ENCODE results near the gene COX5B.
"Not testable (repeated sequence)": the region's sequence is repeated elsewhere in the genome, so short reads cannot be mapped to it uniquely, and the experiment has no call there.

The COX5B gene

DNA sequence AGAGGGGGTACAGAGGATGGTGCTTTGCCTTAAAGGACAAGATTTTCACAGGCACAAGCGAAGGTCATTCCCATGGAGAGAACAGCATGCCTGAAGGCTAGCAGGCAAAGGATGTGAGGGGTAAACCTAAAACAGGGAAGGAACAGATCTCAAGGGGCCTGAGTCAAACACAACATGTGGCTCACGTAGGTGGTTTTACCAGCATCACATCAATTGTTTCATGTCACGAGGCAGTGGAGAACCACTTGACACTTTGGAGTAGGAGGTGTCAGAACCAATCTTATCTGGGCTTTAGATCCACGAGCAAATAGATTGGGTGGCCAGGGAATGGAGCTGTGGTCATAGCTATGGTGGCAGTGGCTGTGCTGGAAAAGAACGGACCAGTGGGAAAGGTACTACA, 8.4 kb downstream of the COX5B start:
- DNase-seq (ENCODE audit: low read depth), result no peak

DNA sequence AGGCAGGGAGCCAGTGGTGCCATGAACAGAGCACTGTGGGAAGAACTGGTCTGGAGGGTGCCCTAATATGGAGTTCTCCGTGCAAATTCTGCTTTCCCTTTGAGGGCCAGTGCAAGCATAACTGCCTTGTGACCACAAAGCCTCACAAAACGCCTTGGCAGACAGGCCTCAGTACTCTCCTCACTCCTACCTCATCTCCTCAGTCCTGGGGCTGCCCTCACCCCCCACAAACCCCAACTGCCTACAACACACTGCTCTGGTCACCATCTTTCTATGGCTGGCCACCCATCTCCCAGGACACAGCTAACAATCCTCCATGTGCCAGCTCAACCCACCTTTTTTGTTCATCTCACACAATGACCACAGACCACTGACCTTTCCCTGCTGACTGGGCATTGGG, 8.9 kb downstream of the COX5B start:
- DNase-seq (ENCODE audit: low read depth), result no peak

DNA sequence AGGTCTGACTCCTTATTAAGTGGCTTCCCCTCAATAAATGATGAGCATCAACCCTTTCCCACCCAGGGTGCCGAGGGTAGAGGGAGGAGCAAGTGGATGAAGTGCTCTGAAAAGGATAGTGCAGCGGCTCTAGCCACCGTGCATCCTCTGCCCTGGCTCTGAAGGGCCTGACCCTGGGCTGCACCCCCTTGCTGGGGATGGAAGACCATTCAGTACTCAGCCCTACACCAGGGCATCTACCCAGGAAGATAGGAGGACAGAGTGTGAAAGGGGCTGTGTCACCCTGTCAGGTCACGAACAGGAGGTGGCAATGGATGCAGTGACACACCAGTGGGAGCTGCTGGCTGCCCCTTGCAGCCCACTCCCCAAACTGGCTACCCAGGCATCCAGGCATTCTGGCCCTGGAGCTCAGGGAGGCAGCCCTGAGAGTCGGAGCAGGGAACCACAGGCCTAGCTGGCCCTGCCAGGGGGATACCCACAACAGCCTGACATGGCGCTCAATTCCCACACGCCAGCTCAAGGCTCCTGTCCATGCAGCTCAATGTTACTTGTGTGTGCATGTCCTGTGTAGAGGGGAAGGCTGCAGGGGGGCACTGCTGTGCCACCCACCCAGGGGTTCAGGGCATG, 10.4 kb downstream of the COX5B start:
- DNase-seq (ENCODE audit: low read depth), result no peak

DNA sequence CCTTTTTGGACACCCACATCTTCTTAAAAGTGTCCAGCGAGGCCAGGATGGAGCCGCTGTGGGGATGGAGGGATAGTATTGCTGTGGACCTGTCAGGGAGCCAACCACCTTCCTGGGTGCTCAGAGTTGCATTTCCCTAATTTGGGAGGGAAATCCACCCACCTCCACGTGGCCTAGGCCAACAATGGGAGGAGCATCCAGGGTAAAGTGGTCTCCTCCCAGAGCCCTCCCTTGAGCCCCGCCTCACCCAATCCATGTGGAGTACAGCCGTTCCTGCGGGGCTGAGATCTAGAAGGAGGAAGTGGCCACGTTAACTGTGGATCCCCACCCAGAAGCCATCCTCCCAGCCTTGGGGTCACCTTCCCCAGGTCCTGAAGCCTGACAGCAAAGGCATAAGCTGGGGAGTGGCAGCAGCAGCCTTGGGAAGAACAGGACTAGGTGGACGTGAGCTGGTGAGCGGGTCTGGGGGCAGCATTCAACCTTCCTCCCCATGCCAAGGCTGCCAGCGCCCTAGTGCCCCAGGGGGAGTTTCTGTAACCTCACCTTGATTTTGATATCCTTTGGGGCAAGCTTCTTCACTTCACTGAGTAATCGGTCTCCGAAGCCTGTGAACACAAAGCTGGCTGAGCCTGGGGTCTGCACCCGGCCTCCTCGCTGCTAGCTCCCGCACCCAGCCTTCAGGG, 11.2 kb downstream of the COX5B start:
- DNase-seq (ENCODE audit: low read depth), result no peak

DNA sequence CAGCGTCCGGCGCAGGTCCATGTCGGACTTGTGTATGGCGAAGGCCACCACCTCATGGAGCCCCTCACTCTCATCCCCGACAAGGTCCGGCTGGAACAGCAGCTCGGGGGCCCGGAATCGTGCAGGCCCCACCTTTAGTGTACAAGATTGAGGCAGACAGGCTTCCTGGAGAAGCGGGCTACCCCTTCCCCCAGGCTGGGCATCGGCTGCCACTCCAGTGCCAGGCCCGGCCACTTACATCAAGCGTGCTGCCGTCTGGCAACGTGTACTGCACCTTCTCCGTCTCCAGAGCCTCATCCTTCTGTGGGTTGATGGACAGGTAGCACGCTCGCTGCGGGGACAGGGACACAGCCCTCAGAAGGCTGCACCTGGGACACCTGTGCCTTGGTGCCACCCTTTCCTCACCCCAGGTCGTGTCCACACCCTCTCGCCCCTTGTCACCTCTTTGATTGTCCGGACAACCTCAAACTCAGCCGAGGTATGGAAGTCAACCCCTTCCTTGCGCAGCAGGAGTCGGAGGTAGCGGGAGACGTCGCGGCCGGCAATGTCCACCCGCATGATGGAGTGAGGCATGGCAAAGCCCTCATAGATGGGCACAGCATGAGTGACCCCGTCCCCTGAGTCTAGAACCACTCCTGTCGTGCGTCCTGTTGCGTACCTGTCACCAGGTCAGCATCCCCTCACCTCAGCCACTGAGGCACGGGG, 12.3 kb downstream of the COX5B start:
- DNase-seq (ENCODE audit: low read depth), result no peak

DNA sequence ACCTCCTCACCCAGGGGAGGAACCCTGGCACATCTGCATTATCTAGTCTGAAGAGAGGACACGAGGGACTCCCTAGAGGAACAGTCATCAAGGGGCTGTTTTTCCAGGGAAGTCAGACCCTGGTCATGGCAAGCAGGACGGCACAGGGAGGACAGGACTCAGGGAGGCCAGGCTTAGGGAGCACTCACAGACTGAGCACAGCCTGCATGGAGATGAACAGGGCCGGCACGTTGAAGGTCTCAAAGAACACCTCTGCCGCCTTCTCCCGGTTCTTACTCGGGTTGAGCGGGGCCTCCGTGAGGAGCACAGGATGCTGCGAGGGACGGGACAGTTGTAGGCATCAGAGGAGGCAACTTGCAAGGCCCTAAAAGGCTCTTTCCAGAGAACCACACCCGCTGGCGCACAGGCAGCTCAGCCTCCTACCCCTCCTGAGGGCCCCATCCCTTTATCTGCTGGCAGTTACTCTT, 12.9 kb downstream of the COX5B start:
- no peak for DNase-seq (ENCODE audit: low read depth)

DNA sequence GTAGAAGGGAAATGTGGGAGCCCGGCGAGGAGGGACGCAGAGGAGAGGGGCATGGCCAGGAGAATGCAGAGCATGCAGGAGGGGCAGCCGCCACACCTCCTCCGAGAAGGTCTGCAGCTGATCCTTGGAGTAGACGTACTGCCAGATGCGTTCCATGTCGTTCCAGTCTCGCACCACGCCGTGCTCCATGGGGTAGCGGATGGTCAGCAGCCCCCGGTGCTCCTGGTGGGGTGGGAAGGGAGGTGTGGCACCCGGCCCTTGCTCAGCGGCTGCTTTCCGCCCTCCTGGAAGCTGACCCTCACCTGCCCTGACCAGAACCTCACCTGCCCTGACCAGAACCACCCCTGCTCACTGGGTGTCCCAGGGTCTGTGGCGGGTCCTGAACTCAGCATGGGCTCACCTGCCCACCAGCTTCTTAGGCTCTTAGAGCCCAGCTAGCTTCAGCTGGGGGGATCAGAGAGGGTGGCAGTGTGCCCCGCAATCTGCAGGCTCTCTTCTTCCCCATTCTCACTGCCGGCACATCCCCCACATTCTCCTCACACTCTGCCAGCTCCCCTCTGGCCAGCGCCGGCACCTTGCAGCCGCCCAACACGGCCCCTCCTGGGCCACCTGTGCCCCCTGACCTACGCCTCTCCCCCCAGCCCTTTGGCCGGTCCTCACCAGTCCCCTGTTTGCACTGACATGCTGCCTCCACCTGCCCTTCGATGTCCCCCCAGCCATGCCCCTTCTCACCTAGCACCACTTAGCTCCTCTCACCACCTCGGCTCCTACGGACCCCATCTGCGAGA, 13.6 kb downstream of the COX5B start:
- no peak for DNase-seq (ENCODE audit: low read depth)

DNA sequence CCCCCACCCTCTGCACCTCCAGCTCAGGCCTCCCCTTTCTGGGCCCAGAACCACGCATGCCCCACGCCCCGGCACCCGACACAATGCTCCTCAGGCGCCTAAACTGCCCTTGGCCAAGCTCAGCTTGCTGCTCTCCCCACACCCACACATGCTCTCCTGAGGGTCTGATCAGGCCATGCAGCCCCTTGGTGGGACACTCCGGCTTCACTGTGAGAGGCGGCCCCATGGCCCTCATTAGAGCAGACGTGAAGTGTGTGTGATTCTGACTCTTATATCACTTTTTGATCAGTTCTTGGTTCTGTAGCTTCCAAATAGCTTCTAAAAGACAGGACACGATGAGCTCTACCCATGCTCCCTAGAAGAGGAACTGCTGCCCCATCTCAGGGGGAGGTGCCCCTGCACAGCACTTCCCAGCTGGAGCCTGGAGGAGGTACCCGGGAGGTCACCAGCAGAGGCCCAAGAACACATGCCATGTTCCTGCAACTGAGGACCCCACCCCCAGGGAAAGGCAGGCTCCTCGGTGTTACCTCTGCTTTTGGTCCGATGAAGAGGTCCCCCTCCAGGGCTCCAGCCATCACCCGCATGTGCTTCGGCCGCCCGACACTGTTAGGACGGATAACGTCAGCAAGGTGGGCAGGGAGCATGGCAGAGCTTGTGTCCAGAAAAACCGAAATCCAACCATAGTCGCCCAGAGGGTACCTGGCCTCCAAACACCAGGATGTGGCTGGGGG, 14.3 kb downstream of the COX5B start:
- DNase-seq (ENCODE audit: low read depth), result no peak

DNA sequence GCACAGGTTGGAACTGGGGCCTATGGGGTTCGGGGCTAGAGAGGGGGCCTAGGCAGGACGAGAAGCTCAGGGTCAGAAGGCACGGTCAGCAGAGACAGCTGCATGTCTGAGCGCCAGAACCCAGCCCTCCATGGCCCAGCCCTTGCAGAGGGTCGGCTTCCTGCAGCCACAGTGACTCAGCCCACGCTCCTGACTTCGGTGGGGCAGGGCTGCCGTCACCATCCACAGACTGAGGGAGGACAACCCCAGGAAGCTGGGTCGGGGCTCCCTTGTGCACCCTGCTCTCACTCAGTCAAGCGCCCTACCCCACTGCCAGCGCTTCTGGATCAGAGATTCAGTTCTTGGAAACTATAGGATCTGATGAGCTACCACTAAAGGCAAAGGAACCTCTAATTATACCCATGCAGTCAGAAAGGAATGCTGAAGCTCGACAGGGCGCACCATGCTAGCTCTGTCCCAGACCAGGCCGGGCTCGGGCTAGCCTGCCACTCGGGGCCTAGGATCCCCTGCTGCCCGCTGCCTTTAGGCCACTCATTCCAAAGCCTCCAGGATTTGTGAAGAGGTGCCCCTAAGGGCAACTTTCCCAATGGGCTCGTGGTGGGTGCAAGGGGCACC, 15.0 kb downstream of the COX5B start:
- no peak for DNase-seq (ENCODE audit: low read depth)

DNA sequence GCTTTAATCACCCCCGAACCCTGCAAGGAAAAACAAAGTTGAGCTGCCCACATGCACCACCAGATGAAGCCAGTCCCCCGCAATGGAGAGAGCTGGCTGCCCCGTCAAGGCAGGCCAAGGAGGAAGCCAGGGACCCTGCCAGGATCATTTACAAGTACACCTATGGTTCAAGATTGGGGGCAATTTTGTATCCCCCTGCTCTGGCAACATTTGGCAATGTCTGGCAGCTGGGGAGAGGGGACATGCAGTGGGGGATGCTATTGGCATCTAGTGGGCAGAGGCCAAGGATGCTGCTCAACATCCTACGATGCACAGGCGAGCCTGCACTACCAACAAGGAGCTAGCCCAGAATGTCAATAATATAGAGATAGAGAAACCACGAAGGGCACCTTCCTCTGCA, 16.1 kb downstream of the COX5B start:
- DNase-seq (ENCODE audit: low read depth), result no peak

DNA sequence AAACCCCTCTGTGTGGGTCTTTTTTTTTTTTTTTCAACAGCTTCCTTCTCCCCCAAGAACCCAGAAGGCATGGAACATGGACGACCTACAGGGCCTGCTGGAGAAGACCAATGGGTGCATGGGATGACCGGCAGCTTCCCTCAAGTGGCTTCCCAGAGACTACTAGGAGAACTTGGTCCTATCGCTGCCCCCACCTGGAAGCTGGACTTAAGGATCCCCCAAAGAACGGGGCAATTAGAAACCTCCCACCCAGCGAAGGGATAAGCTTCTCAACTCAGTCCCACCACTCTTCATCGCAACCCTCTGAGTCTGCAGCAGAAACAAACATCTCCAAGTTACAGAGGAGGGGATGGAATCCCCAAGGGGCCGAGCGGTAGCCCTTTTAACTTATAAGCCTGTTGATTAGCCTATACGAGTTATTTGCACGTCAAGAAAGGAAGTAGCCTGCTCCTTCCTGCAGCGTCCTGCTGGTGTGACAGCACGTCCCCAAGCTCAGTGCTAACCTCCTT, 16.6 kb downstream of the COX5B start:
- DNase-seq (ENCODE audit: low read depth), result no peak

DNA sequence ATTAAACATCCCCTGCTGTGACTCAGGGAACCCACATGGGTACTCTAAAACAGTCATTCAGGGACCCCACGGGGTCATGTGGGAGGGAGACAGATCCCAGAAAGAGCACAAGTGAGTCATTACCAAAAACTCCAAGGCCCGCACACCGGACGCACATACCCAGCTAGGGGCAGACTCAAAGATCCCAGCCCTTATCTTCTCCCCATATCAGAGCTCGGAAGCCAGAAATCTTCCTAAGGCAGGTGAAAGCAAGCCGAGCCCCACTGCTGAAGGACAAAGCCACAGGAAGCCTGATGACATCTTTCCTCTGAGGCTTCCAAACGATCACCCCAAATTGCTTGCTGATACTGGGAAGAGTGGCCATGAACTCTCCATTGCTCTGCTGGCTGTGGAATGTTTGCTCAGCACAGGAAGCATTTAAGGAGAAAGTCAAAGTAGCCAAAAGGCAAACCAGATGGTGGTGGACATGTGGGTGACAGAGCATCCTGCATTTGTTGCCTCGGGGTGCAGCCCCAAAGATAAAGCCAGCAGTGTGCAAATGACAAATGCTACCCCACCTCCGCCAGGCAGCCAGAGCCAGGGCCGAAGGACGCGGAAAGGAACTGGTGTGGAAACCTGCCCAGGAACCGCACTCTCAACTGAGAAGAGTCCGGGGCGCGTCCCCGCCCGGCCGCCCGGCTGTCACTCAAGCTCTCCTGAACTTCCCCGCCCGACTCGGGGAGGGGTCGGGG, 17.2 kb downstream of the COX5B start:
- peak; percentile 77 for DNase-seq (ENCODE audit: low read depth)

DNA sequence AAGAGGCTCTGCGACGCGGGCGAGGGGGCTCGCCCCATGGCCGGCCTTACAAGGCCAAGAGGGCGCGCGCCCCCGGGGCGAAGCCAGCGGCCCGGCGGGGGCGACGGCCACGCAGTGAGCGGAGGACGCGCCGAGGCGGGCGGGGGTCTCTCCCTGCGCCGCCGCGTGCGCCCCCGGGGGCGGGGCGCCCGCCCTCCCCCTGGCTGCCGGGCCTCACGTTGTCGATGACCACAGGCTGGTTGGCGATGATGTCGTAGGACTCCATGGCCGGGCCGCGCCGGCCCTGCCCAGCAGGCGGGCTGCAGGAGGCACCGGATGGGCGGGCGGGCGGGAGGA, 17.7 kb downstream of the COX5B start:
- DNase-seq (ENCODE audit: low read depth), result no peak

DNA sequence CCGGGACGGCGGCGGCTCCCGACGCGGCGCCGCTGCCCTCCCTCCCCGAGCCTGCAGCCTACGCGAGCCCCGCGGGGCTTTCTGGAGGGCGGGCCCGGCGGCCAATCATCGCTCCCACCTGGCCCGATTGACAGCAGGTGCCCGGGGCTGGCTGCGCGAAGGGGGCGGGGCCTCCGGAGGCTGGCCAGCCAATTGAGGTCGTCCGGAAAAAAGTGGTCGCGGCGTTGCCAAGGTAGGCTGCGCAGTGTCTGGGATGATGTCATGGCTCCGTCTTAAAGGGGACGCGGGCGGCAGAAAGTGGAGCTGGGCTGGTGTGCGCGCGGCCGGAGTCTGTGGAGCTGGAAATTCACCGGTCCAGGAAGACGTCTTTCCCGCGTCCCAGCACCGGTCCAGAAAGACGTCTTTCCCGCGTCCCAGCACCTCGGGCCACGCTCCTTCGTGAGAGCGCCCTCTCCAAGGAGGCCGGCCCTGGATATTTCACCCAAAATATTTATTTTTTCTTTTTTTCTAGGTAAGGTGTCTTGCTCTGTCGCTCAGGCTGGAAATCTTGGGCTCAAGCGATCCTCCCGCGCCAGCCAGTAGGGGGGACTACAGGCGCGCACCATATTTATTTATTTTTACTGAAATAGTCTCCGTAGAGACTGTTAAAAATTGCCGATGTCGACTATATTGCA, 18.2 kb downstream of the COX5B start, which contains the start of gene ACTR1B:
Gene ACTR1B (minus strand): TSS at position 83 of the 674 bp plus-strand sequence. CDS start 154 bp downstream, outside the sequence.
- peak; percentile 97 for DNase-seq (ENCODE audit: low read depth)

DNA sequence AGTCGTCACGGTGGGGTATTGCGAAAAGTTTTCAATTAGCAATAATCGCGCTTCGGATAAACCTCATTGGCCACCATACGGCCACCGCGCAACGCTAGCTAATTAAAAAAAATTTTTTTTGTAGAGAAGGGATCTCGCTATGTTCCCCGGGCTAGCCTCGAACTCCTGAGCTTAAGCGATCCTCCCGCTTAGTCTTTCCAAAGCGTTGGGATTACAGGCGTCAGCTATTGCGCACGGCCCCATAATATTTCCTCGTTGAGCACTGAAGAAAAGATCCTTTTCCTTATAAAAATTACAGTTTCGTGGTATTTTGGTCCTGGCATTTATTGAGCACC, 18.7 kb downstream of the COX5B start:
- DNase-seq (ENCODE audit: low read depth), result no peak

DNA sequence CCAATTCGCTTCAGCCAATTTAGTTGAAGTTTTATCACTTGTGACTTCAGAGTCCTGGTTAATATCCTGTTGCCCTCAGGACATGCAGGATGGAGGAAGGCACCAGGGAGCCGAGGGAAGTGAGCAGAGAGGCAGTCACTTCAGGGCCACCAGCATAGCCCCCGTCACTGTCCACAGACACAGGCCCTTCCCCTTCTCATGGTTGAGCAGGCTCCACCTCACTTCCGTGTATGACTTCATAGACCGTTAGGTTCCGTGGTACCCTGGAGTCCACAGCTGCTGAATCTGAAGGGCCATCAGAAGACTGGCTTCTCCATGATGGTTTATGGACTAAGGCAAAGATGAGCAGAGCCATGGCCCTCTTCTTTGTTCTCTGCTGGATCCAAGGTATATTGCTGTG, 23.6 kb downstream of the COX5B start, which contains the start of gene C2orf92:
Gene C2orf92 (plus strand): TSS at position 266 of the 400 bp plus-strand sequence. CDS start 76 bp downstream, at position 342.
- no peak for DNase-seq (ENCODE audit: low read depth)

DNA sequence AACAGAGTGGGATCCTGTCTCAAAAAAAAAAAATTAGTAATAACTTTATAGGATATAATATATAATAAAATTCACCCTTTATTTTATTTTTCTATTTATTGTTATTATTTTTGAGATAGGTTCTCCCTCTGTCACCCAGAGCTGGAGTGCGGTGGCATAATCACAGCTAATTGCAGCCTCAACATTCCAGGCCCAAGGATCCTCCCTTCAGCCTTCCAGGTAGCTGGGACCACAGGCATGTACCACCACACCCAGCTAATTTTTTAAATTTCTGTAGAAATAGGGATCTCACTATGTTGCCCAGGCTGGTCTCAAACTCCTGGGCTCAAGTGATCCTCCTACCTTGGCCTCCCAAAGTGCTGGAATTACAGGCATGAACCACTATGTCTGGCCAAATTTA, 24.6 kb downstream of the COX5B start:
- no peak for DNase-seq (ENCODE audit: low read depth)

DNA sequence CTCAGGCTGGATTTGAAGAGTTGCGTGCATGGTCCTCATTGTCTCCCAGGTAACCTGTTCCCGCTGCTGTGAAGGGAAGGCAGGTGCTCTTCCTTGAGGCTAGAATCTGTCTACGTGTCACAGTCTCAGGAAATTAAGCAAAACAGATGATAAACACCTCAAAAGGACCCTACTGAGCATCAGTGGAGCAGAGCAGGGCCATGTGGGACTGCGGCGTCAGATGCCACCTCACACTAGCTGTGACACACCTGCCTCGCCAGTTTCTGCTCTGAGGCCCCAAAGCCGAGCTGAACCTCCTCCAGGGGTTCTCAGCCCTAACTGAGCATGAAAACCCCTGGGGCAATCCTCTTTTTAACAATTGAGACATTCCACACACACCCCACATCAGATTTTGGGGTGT, 25.7 kb downstream of the COX5B start:
- DNase-seq (ENCODE audit: low read depth), result no peak

DNA sequence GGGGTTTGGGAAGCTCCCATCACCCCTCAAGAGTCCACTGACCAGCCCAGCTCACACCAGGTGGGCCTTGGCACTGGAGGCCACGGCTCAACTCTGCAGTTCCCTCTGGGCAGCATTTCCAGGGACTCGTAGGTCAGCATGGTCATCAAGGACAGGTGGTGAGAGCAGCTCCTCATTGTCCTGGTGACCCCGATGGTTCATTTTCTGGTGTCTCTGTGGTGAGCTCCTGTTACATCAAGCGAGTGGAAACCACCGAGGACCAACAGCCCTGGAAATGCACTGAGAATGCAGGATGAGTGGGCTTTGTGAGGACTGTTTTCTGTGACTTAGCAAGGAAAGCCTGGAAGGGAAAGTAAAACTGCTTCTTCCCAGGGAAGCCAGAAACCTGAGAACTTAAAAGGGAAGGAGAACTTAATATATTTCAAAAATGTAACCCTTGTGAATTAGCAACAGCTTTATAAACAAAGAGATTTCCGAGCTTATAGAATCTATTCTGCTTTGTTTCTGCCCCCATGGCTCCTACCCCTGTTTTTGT, 26.8 kb downstream of the COX5B start:
- not testable (repeated sequence) for DNase-seq (ENCODE audit: low read depth)
